Hematopoietic multipotent progenitor cell treated with erythropoietin and hydrocortisone succinate and interleukin-3 and kit ligand, for 8 days (in vitro differentiated cells): ENCODE measurements around the gene BEST4.
A peak's percentile ranks its signal among the peaks of the same experiment; 100 is the strongest.
"Not testable (repeated sequence)": the region's sequence is repeated elsewhere in the genome, so short reads cannot be mapped to it uniquely, and the experiment has no call there.

ENCODE experiments used
- DNase-seq: peaks from one replicate; pipeline ENCODE4 v3.0.0-alpha.2; 2015

The BEST4 gene

GRCh38 chr1:44819196-44819607 is 31.2 kb upstream of the BEST4 start:
- no peak for DNase-seq

- no peak for DNase-seq
These were observed 30.0 kb upstream of the BEST4 start for GRCh38 chr1:44817771-44818495.

GRCh38 chr1:44817307-44817706 is 29.3 kb upstream of the BEST4 start:
- DNase-seq: no peak

- DNase-seq: not testable (repeated sequence)
These were observed 28.0 kb upstream of the BEST4 start for GRCh38 chr1:44815926-44816325.

- no peak for DNase-seq
These were observed 25.0 kb upstream of the BEST4 start for GRCh38 chr1:44812822-44813543.

GRCh38 chr1:44811234-44811633 is 23.3 kb upstream of the BEST4 start:
- no peak for DNase-seq

GRCh38 chr1:44810762-44811105 is 22.8 kb upstream of the BEST4 start:
- DNase-seq: not testable (repeated sequence)

GRCh38 chr1:44810101-44810761 is 22.3 kb upstream of the BEST4 start:
- peak; percentile 63 for DNase-seq

GRCh38 chr1:44808938-44809917 is 21.3 kb upstream of the BEST4 start:
- DNase-seq: peak; percentile 66

- peak; percentile 80 for DNase-seq
These were observed 20.3 kb upstream of the BEST4 start, which contains the start of gene BTBD19 for GRCh38 chr1:44808063-44808937. BTBD19 (plus strand) TSS chr1:44808523; CDS start chr1:44808821, 298 bp downstream.

GRCh38 chr1:44807364-44808062 is 19.5 kb upstream of the BEST4 start:
- peak; percentile 96 for DNase-seq

GRCh38 chr1:44806704-44807363 is 18.9 kb upstream of the BEST4 start, which contains the start of gene DYNLT4:
DYNLT4 (minus strand) TSS chr1:44807351; CDS start chr1:44806668, 683 bp downstream.
- DNase-seq: no peak

- DNase-seq: no peak
These were observed 18.2 kb upstream of the BEST4 start for GRCh38 chr1:44806025-44806703.

GRCh38 chr1:44805311-44806024 is 17.5 kb upstream of the BEST4 start:
- no peak for DNase-seq

GRCh38 chr1:44803312-44804095 is 15.5 kb upstream of the BEST4 start:
- DNase-seq: no peak

- DNase-seq: no peak
These were observed 15.0 kb upstream of the BEST4 start for GRCh38 chr1:44803062-44803311.

- no peak for DNase-seq
These were observed 14.5 kb upstream of the BEST4 start for GRCh38 chr1:44802306-44803061.
